Measurements from ENCODE around the gene PPP3R1. TPM values are rescaled to one million over a fixed set of nuclear protein-coding genes. Genes with fewer than 3 reads are reported as not detected.

Gene PPP3R1
- total RNA-seq, 2 experiments from 2014 or later: 72.7 to 73.7 TPM

- peak overlapping the region; percentile 63 for H3K27ac Mint-ChIP-seq
Observed at GRCh38 chr2:68216454-68217310, 35.6 kb downstream of the PPP3R1 start.

DNA sequence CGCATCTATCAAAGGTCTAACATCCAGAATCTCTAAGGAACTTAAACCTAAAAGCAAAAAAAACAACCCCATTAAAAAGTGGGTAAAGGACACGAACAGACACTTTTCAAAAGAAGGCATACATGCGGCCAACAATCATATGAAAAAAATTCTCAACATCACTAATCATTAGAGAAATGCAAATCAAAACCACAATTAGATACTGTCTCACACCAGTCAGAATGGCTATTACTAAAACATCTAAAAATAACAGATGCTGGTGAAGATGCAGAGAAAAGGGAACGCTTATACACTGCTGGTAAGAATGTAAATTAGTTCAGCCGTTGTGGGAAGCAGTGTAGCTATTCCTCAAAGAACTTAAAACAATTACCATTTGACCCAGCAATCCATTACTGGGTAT, 38.0 kb downstream of the PPP3R1 start:
- Mint-ChIP-seq H3K27me3 (no peaks in the 10 kb centered on the region), H3K9me3 (no peaks in the 10 kb centered on the region), H3K27ac (no peak overlapping the region), H3K4me3 (no peak overlapping the region), H3K4me1 (ENCODE audit: low read depth) (peaks cover 71% of the 10 kb centered on the region), H3K36me3 (ENCODE audit: low read depth) (peaks cover 48% of the 10 kb centered on the region)
- ATAC-seq (no peak), DNase-seq (no peak)
- TF ChIP-seq CTCF (IDR thresholded peaks at IDR 0.05): no peak
- ChIA-PET CTCF (interaction anchor here (2.8 kb wide), 1 partner anchor 19 kb away, joined by 8 read pairs; no protein-coding TSS in a partner anchor), POLR2A (no interaction called here)
- intact Hi-C loops (cut with micrococcal nuclease): no loop called here

More at GRCh38 chr2:68216454-68217310, 35.6 kb downstream of the PPP3R1 start:
- Mint-ChIP-seq H3K4me1 (ENCODE audit: low read depth) (peaks cover 80% of the 10 kb centered on the region), H3K9me3 (no peaks in the 10 kb centered on the region), H3K36me3 (ENCODE audit: low read depth) (peaks cover 47% of the 10 kb centered on the region), H3K27me3 (no peaks in the 10 kb centered on the region), H3K4me3 (no peak overlapping the region)
- no peak for ATAC-seq
- DNase-seq: no peak
- POLR2A ChIA-PET: interaction anchor here (0.6 to 1.1 kb wide), 2 partner anchors 13 to 29 kb away, joined by 3 to 4 read pairs; no protein-coding TSS in a partner anchor
- TF ChIP-seq CTCF (IDR thresholded peaks at IDR 0.05): no peak
- CTCF ChIA-PET: interaction anchor here (0.7 to 2.8 kb wide), 6 partner anchors 9 to 94 kb away, joined by 3 to 8 read pairs (median 4); no protein-coding TSS in a partner anchor
- intact Hi-C loops (cut with micrococcal nuclease): no loop called here

DNA sequence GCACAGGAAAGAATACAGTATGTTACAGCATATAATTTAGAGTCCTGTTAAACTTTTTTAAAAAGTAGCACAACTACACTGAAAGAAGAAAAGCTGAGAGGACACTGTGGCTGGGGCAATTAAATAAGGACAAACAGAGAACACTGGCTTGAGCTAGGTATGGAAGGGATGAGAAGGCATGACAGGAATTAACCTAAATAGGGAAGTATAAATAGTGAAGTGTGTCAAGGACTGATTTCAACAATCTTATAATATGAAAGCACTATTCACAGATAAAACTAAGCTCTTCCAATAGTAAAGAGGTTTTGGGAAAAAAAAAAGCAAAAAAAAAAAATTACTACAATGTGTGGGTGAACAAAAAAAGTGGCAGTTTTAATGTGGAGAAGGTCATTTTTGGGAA, 45.5 kb downstream of the PPP3R1 start:
- ATAC-seq (no peak), DNase-seq (no peak)
- POLR2A ChIA-PET: interaction anchor here (1.1 to 1.2 kb wide), 2 partner anchors 30 to 40 kb away, joined by 3 read pairs; no protein-coding TSS in a partner anchor
- TF ChIP-seq CTCF (IDR thresholded peaks at IDR 0.05): no peak
- no peak overlapping the region for H3K4me3 Mint-ChIP-seq
- peak overlapping the region; percentile 44 for H3K27ac Mint-ChIP-seq
- intact Hi-C loops (cut with micrococcal nuclease): no loop called here
- CTCF ChIA-PET: interaction anchor here (0.7 to 1.5 kb wide), 5 partner anchors 9 to 21 kb away, joined by 3 to 4 read pairs (median 3); no protein-coding TSS in a partner anchor
- no peaks in the 10 kb centered on the region for H3K27me3 Mint-ChIP-seq
- H3K9me3 Mint-ChIP-seq: no peaks in the 10 kb centered on the region
- peaks cover 40% of the 10 kb centered on the region for H3K36me3 Mint-ChIP-seq (ENCODE audit: low read depth)
- peaks cover 63% of the 10 kb centered on the region for H3K4me1 Mint-ChIP-seq (ENCODE audit: low read depth)

DNA sequence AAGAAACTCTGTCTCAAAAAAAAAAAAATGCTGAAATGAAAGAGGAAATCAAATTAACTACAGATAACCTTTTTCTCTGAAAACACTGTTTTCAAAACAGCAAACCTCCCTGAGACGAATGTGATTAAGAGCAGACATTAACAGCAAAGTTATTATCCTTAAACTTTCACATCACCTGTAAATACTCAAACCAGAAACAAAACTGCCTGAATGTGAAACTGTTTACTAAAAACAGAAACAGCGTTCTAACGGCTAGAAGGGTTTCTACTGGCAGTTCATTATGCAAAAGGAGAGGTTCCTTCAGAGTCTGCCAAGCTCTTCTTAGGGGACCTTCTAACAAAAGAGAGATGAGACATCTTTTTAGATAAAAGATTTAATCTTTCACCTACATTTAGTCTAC, 48.7 kb downstream of the PPP3R1 start:
- Mint-ChIP-seq H3K9me3 (no peaks in the 10 kb centered on the region), H3K4me1 (ENCODE audit: low read depth) (peaks cover 72% of the 10 kb centered on the region), H3K27ac (peak overlapping the region; percentile 89), H3K36me3 (ENCODE audit: low read depth) (peaks cover 30% of the 10 kb centered on the region), H3K27me3 (no peaks in the 10 kb centered on the region), H3K4me3 (peak overlapping the region; percentile 22)
- ChIA-PET POLR2A (interaction anchor here (1.3 kb wide), 1 partner anchor 13 kb away, joined by 4 read pairs; no protein-coding TSS in a partner anchor), CTCF (interaction anchor here (0.8 to 4.2 kb wide), 5 partner anchors 18 to 79 kb away, joined by 3 to 17 read pairs (median 4); no protein-coding TSS in a partner anchor)
- TF ChIP-seq CTCF (IDR thresholded peaks at IDR 0.05): no peak
- DNase-seq (no peak), ATAC-seq (peak; percentile 87)
- intact Hi-C loops (cut with micrococcal nuclease): no loop called here
